Stimulated activated CD8-positive, alpha-beta memory T cell treated with anti-CD3 and anti-CD28 coated beads, Interleukin-7, amount 100 ng/mL, for 24 hours (primary cell): ENCODE measurements around the gene AFP.

Experiments used
- DNase-seq: peaks from one replicate; pipeline ENCODE4 v3.0.0-alpha.2; 2020; ENCODE audit warnings: low read depth

Gene AFP

GRCh38 chr4:73415807-73416238, 20.2 kb upstream of the AFP start:
- DNase-seq = no peak

DNA sequence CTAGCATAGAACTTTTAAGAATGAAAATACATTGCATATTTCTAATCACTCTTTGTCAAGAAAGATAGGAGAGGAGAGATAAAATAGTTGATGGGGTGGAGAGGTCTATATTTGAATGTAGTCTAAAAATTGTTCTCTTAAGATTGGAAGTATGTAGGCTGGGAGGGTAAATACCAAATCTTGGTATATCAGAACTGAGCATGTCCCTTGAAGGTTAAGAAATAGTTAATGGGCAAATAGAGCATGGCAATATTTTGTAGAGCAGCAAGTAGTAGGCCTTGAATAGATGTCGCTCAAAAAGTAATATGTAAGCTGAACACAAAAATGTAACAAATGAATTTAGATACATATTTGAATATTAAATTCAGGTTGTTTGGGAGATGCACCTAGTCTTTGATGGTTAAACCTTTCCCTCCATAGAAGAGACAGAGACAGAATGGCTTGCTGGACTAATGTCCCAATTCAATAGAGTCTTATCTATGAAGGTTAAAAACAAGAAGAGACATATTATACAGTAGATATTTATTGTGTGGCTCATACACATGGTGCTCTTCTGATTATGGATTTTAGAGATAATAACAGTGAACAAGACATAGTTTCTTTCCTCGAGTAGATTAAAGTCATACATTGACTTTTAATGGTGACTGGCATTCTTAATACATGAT, 19.5 kb upstream of the AFP start:
- DNase-seq = no peak

DNA sequence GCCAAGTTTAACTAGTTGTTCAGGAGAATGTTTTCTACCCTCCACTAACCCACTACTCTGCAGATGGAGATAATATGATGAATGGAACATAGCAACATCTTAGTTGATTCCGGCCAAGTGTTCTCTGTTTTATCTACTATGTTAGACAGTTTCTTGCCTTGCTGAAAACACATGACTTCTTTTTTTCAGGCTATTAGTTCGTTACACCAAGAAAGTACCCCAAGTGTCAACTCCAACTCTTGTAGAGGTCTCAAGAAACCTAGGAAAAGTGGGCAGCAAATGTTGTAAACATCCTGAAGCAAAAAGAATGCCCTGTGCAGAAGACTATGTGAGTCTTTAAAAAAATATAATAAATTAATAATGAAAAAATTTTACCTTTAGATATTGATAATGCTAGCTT, 18.7 kb upstream of the AFP start:
- no peak for DNase-seq

DNA sequence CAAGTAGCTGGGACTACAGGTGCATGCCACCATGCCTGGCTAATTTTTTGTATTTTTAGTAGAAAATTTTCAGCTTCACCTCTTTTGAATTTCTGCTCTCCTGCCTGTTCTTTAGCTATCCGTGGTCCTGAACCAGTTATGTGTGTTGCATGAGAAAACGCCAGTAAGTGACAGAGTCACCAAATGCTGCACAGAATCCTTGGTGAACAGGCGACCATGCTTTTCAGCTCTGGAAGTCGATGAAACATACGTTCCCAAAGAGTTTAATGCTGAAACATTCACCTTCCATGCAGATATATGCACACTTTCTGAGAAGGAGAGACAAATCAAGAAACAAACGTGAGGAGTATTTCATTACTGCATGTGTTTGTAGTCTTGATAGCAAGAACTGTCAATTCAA, 18.0 kb upstream of the AFP start:
- no peak for DNase-seq

- no peak for DNase-seq
Observed at GRCh38 chr4:73418677-73419076, 17.3 kb upstream of the AFP start.

DNA sequence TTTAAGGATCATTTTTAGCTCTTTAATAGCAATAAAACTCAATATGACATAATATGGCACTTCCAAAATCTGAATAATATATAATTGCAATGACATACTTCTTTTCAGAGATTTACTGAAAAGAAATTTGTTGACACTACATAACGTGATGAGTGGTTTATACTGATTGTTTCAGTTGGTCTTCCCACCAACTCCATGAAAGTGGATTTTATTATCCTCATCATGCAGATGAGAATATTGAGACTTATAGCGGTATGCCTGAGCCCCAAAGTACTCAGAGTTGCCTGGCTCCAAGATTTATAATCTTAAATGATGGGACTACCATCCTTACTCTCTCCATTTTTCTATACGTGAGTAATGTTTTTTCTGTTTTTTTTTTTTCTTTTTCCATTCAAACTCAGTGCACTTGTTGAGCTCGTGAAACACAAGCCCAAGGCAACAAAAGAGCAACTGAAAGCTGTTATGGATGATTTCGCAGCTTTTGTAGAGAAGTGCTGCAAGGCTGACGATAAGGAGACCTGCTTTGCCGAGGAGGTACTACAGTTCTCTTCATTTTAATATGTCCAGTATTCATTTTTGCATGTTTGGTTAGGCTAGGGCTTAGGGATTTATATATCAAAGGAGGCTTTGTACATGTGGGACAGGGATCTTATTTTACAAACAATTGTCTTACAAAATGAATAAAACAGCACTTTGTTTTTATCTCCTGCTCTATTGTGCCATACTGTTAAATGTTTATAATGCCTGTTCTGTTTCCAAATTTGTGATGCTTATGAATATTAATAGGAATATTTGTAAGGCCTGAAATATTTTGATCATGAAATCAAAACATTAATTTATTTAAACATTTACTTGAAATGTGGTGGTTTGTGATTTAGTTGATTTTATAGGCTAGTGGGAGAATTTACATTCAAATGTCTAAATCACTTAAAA, 16.6 kb upstream of the AFP start:
- no peak for DNase-seq

- DNase-seq = no peak
Observed at GRCh38 chr4:73420615-73421014, 15.4 kb upstream of the AFP start.

DNA sequence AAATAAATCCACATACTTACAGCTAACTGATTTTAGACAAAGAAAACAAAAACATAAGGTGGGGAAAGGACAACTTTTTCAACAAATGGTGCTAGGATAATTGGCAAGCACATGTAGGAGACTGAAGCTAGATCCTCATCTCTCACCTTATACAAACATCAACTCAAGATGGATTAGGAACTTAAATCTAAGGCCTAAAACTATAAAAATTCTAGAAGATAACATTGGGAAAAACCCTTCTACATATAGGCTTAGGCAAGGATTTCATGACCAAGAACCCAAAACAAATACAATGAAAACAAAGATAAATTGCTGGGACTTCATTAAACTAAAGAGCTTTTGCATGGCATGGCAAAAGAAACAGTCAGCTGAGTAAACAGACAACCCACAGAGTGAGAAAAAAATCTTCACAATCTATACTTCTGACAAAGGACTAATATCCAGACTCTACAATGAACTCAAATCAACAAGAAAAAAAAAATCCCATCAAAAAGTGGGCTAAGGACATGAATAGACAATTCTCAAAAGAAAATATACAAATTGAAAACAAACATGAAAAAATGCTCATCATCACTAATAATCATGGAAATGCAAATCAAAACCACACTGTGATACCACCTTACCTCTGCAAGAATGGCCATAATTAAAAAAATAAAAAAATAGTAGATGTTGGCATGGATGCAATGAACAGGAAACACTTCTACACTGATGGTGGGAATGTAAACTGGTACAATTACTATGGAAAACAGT, 14.1 kb upstream of the AFP start:
- DNase-seq = no peak

- DNase-seq = no peak
Observed at GRCh38 chr4:73422458-73422752, 13.6 kb upstream of the AFP start.

- no peak for DNase-seq
Observed at GRCh38 chr4:73423184-73423583, 12.8 kb upstream of the AFP start.

- DNase-seq = no peak
Observed at GRCh38 chr4:73426666-73427065, 9.4 kb upstream of the AFP start.

DNA sequence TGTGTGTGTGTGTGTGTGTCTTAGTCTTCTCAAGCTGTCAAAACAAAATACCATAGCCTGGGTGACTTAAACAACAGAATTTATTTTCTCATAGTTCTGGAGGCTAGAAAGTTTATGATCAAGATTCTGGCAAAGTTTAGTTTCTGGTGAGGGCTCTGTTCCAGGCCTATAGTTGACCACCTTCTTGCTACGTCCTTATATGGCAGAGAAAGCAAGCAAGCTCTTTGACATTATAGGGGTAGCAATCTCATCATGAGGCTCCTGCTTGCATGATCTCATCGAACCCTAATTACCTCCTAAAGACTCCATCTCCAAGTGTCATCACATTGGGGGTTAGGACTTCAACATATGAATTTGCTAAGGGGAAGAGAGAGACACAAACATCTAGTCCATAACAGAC, 6.9 kb upstream of the AFP start:
- no peak for DNase-seq

DNA sequence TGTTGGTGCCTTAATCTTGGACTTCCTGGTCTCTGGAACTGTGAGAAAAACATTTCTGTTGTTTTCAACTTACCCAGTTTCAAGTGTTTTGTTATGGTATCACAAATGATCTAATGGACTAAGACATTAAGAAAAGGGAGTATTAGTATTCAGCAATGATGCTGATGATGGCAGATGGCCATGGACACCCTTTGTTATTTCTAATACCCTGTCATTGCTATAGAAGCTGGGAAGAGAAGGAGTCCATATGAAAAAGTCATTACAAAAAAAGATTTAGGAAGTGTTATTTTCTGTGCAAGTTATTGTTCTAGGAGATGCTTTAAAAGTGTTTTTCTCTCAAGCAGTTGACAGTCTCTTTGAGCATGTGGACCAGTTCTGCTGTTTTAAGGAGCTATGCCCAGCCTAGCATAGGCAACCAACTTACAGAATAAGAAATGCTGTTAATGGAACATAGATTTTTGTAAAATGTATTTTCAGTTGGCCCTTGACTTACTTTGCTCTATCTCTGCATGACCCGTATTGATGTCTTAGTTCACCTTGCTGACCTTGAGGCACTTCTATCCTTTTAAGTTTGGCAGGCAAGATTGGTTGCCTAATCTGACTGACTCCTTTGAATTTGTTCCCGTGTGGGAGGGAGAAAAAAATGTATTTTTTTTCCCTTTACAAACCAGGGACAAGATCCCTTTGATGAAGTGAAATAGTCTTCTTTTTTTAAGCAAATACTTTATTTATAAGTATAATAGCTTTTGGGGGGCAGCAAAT, 6.0 kb upstream of the AFP start:
- DNase-seq = no peak

DNA sequence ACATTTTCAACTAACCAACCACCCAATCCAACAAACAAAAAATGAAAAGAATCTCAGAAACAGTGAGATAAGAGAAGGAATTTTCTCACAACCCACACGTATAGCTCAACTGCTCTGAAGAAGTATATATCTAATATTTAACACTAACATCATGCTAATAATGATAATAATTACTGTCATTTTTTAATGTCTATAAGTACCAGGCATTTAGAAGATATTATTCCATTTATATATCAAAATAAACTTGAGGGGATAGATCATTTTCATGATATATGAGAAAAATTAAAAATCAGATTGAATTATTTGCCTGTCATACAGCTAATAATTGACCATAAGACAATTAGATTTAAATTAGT, 4.2 kb upstream of the AFP start:
- no peak for DNase-seq

GRCh38 chr4:73432169-73433000, 3.6 kb upstream of the AFP start:
- no peak for DNase-seq

DNA sequence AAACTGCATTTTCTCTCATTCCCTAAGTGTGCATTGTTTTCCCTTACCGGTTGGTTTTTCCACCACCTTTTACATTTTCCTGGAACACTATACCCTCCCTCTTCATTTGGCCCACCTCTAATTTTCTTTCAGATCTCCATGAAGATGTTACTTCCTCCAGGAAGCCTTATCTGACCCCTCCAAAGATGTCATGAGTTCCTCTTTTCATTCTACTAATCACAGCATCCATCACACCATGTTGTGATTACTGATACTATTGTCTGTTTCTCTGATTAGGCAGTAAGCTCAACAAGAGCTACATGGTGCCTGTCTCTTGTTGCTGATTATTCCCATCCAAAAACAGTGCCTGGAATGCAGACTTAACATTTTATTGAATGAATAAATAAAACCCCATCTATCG, 2.9 kb upstream of the AFP start:
- no peak for DNase-seq

- DNase-seq = no peak
Observed at GRCh38 chr4:73434311-73434710, 1.7 kb upstream of the AFP start.

DNA sequence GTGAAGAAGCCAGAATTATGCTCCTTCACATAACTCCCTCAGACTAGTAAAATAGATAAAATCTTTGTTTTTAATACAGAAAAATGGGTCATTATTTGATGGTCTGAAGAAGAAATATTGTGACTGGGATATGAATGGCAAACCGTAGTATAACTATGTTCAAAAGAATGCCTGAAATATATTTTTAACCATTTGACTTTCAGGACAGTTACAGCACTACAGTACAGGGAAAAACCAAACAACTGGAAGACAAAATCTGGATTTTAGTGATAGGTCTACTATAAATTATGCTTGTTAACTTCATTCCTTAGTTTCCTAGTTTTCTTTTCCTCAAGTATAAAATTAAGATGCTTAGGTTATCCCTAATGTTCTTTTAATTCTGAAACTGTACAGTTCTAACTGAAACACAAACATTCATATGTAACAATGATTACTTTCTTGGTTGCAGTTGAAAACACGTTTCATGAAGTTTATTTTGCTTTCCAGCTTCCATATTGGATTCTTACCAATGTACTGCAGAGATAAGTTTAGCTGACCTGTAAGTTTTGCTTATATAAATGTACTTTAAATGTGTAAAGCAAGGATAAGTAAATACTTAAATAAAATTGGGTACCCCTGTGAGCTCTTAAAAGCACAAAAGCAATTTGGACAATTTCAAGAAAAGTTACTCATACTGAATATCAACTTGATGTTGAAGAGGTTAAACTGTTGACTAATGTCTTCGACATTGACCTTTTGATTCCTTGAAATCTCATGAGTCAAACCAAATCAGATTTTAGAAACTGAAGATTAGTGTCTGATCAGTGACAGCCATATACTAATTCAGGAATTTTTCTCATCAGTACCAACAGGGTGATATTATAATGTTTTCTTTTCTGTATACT, 895 bp downstream of the AFP start:
- no peak for DNase-seq

DNA sequence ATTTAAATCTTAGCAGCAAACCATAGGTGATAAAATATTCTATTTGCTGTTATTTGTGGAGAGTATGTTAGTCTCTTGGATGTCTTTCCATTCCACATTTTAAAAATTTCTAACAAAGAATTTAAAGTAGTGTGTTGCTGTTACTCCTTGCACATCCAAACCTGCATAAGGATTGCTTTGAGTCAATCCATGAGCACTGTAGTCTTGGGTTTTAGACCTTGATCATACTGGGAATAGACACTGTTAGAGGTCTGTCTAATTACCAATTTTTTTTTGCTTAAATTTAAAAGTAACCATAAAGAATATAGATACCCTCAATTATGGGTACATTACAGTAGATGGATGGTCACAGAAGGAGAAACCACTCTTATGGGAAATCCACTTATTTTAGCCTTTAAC, 1.5 kb downstream of the AFP start:
- no peak for DNase-seq

DNA sequence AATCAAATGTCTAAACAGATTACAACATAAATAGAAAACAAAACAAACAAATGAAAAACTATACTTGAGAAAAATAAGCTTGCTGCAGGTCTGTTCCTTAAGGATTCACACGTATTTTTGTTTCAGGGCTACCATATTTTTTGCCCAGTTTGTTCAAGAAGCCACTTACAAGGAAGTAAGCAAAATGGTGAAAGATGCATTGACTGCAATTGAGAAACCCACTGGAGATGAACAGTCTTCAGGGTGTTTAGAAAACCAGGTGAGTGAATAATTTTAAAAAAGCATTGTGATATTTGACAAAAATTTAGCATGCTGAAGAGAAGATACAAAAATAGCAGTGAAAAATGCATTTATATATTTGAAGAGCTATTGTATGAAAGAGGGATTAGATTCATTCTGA, 2.0 kb downstream of the AFP start:
- no peak for DNase-seq
